Karpas-422 (cell line): Measurements from ENCODE around the gene CFLAR. TPM values are rescaled to one million over a fixed set of nuclear protein-coding genes. Genes with fewer than 3 reads are reported as not detected.

Experiments used
- DNase-seq: peaks from one replicate; pipeline ENCODE4 v3.0.0-alpha.2; 2015
- H2AFZ ChIP-seq: fragments of 200-600 bp; sonication (generic); 2 replicates; pipeline ENCODE4 v1.6.1; 2014; ENCODE audit warnings: antibody characterized with exemption, low read length, mixed read lengths
- H3K27ac ChIP-seq: fragments of 200-600 bp; sonication (generic); 2 replicates; pipeline ENCODE4 v1.5.1; 2014; ENCODE audit warnings: mild to moderate bottlenecking, low read length, moderate library complexity
- H3K27me3 ChIP-seq: fragments of 200-600 bp; sonication (generic); 2 replicates; pipeline ENCODE4 v1.6.1; 2014; ENCODE audit warnings: low read length, mixed read lengths
- H3K36me3 ChIP-seq: fragments of 200-600 bp; sonication (generic); 2 replicates; pipeline ENCODE4 v1.6.1; 2014; ENCODE audit warnings: low read length, mixed read lengths; ENCODE audit not compliant: insufficient read depth
- H3K4me1 ChIP-seq: fragments of 200-600 bp; sonication (generic); 2 replicates; pipeline ENCODE4 v1.6.1; 2014; ENCODE audit warnings: mild to moderate bottlenecking, low read length, mixed read lengths
- H3K4me2 ChIP-seq: fragments of 200-600 bp; sonication (generic); 2 replicates; pipeline ENCODE4 v1.6.1; 2014; ENCODE audit warnings: low read length, low read depth, mild to moderate bottlenecking; ENCODE audit not compliant: poor library complexity, severe bottlenecking
- H3K4me3 ChIP-seq: fragments of 200-600 bp; sonication (generic); 2 replicates; pipeline ENCODE4 v1.5.1; 2014; ENCODE audit warnings: mild to moderate bottlenecking, antibody characterized with exemption, low read length, mixed read lengths
- H3K79me2 ChIP-seq: fragments of 200-600 bp; sonication (generic); 2 replicates; pipeline ENCODE4 v1.6.1; 2014; ENCODE audit warnings: mild to moderate bottlenecking, low read length, mixed read lengths
- H3K9ac ChIP-seq: fragments of 200-600 bp; sonication (generic); 2 replicates; pipeline ENCODE4 v1.6.0; 2014; ENCODE audit warnings: low read length
- H3K9me2 ChIP-seq: fragments of 200-600 bp; sonication (generic), shearing (Covaris generic); replicated peaks from 2 replicates; pipeline ENCODE4 v1.6.0; 2014; ENCODE audit warnings: mild to moderate bottlenecking, low read length, moderate library complexity; ENCODE audit not compliant: insufficient read depth
- H3K9me3 ChIP-seq: fragments of 300-700, 200-600 bp; sonication (generic); 2 replicates; pipeline ENCODE4 v1.6.1; 2014; ENCODE audit warnings: low read length, mixed read lengths
- H4K20me1 ChIP-seq: fragments of 200-600 bp; sonication (generic); 2 replicates; pipeline ENCODE4 v1.6.1; 2014; ENCODE audit warnings: mild to moderate bottlenecking, antibody characterized with exemption, low read length, low read depth; ENCODE audit not compliant: insufficient read depth
- total RNA-seq: library from RNA; depleted of rRNA; stranded (reverse); fragments of >200 nt; shearing (Covaris generic); gene quantifications from 2 replicates; pipeline ENCODE4 v1.2.3, GENCODE V29; 2014; ENCODE audit warnings: low replicate concordance

CFLAR gene
- total RNA-seq, 1 experiment from 2014 or later, result 63.5 TPM

DNA sequence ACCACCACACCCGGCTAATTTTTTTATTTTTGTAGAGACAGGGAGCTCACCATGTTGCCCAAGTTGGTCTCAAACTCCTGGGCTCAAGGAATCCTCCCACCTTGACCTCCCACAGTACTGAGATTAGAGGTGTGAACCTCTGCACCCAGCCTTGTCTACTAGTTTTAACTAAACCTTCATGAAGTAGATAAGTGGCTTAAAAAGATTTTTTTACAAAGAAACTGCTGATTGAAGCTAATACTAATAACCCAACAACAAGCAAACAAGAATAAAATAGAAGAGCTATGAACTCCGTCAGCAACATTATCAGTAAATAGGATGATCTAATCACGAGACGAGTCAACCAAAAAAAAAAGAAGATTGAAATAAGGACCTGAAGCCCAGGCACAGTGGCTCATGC, 25.4 kb upstream of the CFLAR start:
- DNase-seq, result no peak

DNA sequence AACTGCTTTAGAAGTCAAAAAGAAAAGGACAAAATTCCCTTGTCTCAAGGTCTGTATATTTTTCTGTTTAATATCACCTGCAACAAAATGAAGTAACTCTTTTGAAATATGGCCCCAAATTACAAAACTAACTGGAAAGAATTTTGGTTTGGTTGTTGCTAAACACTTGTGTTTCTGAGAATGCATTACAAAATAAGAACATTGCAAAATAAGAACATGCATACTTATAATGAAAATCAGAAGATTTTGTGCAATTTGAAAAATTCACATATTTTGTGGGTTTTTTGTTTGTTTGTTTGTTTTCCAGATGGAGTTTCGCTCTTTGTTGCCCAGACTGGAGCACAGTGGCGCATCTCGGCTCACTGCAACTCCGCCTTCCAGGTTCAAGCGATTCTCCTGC, 22.4 kb upstream of the CFLAR start:
- H3K27ac ChIP-seq, result no peak overlapping the region
- H4K20me1 ChIP-seq, result no peaks in the 10 kb centered on the region
- no peaks in the 10 kb centered on the region for H3K79me2 ChIP-seq
- H3K36me3 ChIP-seq, result 0 out of 2 replicates have a peak, but pooled peaks cover 8% of the 10 kb centered on the region
- H3K27me3 ChIP-seq, result no peaks in the 10 kb centered on the region
- no peak overlapping the region for H3K4me2 ChIP-seq
- H3K4me3 ChIP-seq, result no peak overlapping the region
- no peak overlapping the region for H2AFZ ChIP-seq
- no peak for DNase-seq
- H3K9me2 ChIP-seq, result no peaks in the 10 kb centered on the region
- no peak overlapping the region for H3K9ac ChIP-seq
- peaks cover 6% of the 10 kb centered on the region; the same call in 1 of the 2 replicates for H3K4me1 ChIP-seq
- no peaks in the 10 kb centered on the region for H3K9me3 ChIP-seq

More for the DNA sequence above, 25.4 kb upstream of the CFLAR start:
- no peaks in the 10 kb centered on the region for H3K9me2 ChIP-seq
- H3K79me2 ChIP-seq, result no peaks in the 10 kb centered on the region
- no peak overlapping the region for H3K4me2 ChIP-seq
- no peak overlapping the region for H2AFZ ChIP-seq
- H3K4me1 ChIP-seq, result peaks cover 3% of the 10 kb centered on the region; the same call in 1 of the 2 replicates
- no peaks in the 10 kb centered on the region for H4K20me1 ChIP-seq
- H3K4me3 ChIP-seq, result no peak overlapping the region
- no peaks in the 10 kb centered on the region for H3K9me3 ChIP-seq
- H3K9ac ChIP-seq, result no peak overlapping the region
- H3K27me3 ChIP-seq, result no peaks in the 10 kb centered on the region
- no peak overlapping the region for H3K27ac ChIP-seq
- 0 out of 2 replicates have a peak, but pooled peaks cover 10% of the 10 kb centered on the region for H3K36me3 ChIP-seq

DNA sequence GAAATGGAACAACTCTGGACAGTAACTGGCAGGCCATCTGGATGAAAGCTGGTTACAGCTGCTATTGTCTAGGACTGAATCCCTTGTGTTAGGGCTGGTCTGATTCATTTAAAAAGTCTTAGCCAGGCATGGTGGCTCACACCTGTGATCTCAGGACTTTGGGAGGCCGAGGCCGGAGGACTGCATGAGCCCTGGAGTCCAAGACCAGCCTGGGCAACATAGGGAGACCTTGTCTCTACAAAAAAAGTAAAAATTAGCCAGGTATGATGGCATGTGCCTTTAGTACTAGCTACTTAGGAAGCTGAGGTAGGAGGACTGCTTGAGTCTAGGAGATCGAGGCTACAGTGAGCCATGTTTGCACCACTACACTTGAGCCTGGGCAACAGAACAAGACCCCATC, 15.5 kb upstream of the CFLAR start:
- H3K27ac ChIP-seq, result no peak overlapping the region
- no peak overlapping the region for H3K9ac ChIP-seq
- H3K9me3 ChIP-seq, result no peaks in the 10 kb centered on the region
- no peak overlapping the region for H2AFZ ChIP-seq
- no peak overlapping the region for H3K4me2 ChIP-seq
- DNase-seq, result peak; percentile 32
- no peaks in the 10 kb centered on the region for H3K36me3 ChIP-seq
- peaks cover 17% of the 10 kb centered on the region for H3K4me1 ChIP-seq
- H3K27me3 ChIP-seq, result no peaks in the 10 kb centered on the region
- no peaks in the 10 kb centered on the region for H3K9me2 ChIP-seq
- H3K4me3 ChIP-seq, result no peak overlapping the region
- H3K79me2 ChIP-seq, result no peaks in the 10 kb centered on the region
- H4K20me1 ChIP-seq, result no peaks in the 10 kb centered on the region

DNA sequence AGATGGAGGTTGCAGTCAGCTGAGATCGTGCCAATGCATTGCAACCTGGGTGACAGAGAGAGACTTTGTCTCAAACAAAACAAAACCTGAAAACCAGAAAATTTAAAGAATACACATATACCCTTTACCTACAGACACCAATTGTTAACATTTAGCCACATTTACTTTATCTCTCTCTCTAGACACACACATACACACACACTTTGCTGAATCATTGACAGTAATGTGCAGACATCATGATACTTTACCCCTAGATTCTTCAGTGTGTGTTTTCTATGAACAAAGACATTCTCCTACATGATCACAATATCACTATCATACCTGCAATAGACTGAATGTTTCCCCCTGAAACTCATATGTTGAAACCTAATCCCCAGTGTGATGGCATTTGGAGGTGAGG, 10.2 kb upstream of the CFLAR start:
- no peak overlapping the region for H3K4me3 ChIP-seq
- H3K4me2 ChIP-seq, result no peak overlapping the region
- H3K27ac ChIP-seq, result no peak overlapping the region
- no peak overlapping the region for H2AFZ ChIP-seq
- H4K20me1 ChIP-seq, result no peaks in the 10 kb centered on the region
- no peak overlapping the region for H3K9ac ChIP-seq
- H3K9me2 ChIP-seq, result no peaks in the 10 kb centered on the region
- peaks cover 15% of the 10 kb centered on the region for H3K4me1 ChIP-seq
- no peaks in the 10 kb centered on the region for H3K27me3 ChIP-seq
- DNase-seq, result no peak
- H3K9me3 ChIP-seq, result no peaks in the 10 kb centered on the region
- H3K79me2 ChIP-seq, result no peaks in the 10 kb centered on the region
- no peaks in the 10 kb centered on the region for H3K36me3 ChIP-seq

DNA sequence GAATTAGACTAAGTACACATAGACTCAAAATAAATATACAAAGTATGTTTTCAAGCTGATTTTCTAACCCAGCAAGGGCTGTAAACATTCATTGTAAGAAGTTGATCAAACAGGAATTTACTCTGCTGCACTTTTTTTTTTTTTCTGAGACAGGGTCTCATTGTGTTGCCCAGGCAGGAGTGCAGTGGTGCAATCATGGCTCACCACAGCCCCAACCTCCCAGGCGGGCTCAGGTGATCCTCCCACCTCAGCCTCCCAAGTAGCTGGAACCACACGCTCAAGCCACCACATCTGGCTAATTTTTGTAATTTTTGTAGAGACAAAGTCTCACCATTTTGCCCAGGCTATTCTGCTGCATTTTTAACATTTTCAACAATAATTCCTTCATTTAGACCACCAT, 8.3 kb upstream of the CFLAR start:
- Histone ChIP-seq H3K79me2 (no peaks in the 10 kb centered on the region), H3K27me3 (no peaks in the 10 kb centered on the region)
- no peak for DNase-seq

DNA sequence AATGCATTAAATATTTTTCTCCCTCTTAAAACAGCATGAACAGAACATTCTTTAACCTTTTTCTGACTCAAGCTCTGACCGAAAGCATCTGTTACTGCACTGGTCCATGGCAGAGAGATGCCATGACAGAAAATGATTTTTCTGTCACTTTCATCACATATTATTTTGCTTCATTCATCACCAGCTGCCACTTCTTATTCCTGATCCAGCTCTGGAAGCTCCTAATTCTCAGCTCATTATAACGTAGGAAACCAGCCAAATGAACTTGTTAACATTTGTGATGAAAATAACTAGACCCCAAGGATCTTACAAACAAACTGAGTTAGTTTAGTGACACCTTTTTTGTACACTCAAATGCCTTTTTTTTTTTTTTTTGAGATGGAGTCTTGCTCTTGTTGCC, 7.6 kb upstream of the CFLAR start:
- H3K9me3 ChIP-seq, result no peaks in the 10 kb centered on the region
- no peaks in the 10 kb centered on the region for H3K79me2 ChIP-seq
- no peak overlapping the region for H3K27ac ChIP-seq
- no peak overlapping the region for H3K4me3 ChIP-seq
- H3K27me3 ChIP-seq, result no peaks in the 10 kb centered on the region
- H3K36me3 ChIP-seq, result no peaks in the 10 kb centered on the region
- DNase-seq, result peak; percentile 22
- peaks cover 20% of the 10 kb centered on the region for H3K4me1 ChIP-seq
- H3K9me2 ChIP-seq, result no peaks in the 10 kb centered on the region
- no peak overlapping the region for H2AFZ ChIP-seq
- no peak overlapping the region for H3K9ac ChIP-seq
- H3K4me2 ChIP-seq, result no peak overlapping the region
- H4K20me1 ChIP-seq, result no peaks in the 10 kb centered on the region

More for the DNA sequence above, 8.3 kb upstream of the CFLAR start:
- Histone ChIP-seq H3K4me1 (peaks cover 20% of the 10 kb centered on the region), H3K4me2 (no peak overlapping the region), H4K20me1 (no peaks in the 10 kb centered on the region), H3K9ac (no peak overlapping the region), H3K9me2 (no peaks in the 10 kb centered on the region), H3K36me3 (no peaks in the 10 kb centered on the region), H2AFZ (no peak overlapping the region), H3K9me3 (no peaks in the 10 kb centered on the region), H3K4me3 (no peak overlapping the region), H3K27ac (no peak overlapping the region)

DNA sequence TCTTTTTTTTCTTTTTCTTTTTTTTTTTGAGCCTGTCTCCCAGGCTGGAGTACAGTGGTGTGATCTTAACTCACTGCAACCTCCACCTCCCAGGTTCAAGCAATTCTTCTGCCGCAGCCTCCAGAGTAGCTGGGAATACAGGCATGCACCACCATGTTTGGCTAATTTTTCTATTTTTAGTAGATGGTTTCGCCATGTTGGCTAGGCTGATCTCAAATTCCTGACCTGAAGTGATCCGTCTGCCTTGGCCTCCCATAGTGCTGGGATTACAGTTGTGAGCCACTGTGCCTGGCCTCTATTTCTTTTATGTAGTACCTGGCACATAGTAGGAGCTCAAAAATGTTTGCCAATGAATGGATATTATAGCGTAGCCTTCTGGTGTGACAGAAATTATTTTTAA, 6.8 kb upstream of the CFLAR start:
- no peaks in the 10 kb centered on the region for H3K9me3 ChIP-seq
- H3K36me3 ChIP-seq, result no peaks in the 10 kb centered on the region
- H3K4me2 ChIP-seq, result no peak overlapping the region
- H3K27ac ChIP-seq, result no peak overlapping the region
- peaks cover 18% of the 10 kb centered on the region for H3K4me1 ChIP-seq
- no peak overlapping the region for H3K9ac ChIP-seq
- no peaks in the 10 kb centered on the region for H3K27me3 ChIP-seq
- DNase-seq, result peak; percentile 20
- H3K79me2 ChIP-seq, result no peaks in the 10 kb centered on the region
- H2AFZ ChIP-seq, result no peak overlapping the region
- no peaks in the 10 kb centered on the region for H3K9me2 ChIP-seq
- H4K20me1 ChIP-seq, result no peaks in the 10 kb centered on the region
- H3K4me3 ChIP-seq, result no peak overlapping the region

DNA sequence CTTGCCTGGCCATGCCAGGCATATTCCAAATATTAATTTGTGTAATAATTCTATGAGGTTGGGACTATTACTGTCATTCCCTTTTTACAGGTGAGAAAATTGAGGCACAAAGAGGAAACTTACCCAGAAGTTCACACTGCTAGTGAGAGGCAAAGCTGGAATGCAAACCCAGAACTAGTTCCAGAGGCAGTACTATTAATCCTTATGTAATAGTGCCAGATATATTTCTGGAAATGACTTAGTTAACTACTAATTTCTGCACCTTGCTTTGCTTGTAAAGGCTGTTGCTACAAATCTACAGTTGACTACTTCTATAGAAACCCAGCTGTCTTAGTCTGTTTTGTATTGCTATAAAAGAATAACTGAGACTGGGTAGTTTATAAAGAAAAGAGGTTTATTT, 5.3 kb upstream of the CFLAR start:
- Histone ChIP-seq H3K27me3 (no peaks in the 10 kb centered on the region), H3K4me3 (no peak overlapping the region), H3K27ac (no peak overlapping the region), H3K9me2 (no peaks in the 10 kb centered on the region), H4K20me1 (no peaks in the 10 kb centered on the region), H3K9ac (no peak overlapping the region), H2AFZ (no peak overlapping the region), H3K79me2 (no peaks in the 10 kb centered on the region), H3K4me2 (no peak overlapping the region), H3K9me3 (no peaks in the 10 kb centered on the region), H3K4me1 (peaks cover 7% of the 10 kb centered on the region), H3K36me3 (no peaks in the 10 kb centered on the region)
- no peak for DNase-seq

DNA sequence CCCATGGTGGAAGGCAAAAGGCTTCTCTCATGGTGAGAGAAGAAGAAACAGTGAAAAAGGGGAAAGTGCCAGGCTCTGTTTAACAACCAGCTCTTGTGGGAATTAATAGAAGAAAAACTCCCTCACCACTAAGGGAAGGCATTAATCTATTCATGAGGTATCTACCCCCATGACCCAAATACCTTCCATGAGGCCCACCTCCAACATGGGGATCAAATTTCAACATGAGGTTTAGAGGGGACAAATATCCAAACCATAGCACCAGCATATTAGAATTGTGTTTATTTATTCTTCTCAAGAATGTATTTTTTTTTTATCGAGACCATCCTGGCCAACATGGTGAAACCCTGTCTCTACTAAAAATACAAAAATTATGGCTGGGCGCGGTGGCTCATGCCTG, 4.9 kb upstream of the CFLAR start:
- Histone ChIP-seq H3K4me2 (no peak overlapping the region), H4K20me1 (no peaks in the 10 kb centered on the region), H3K4me3 (no peak overlapping the region), H2AFZ (no peak overlapping the region), H3K4me1 (peaks cover 12% of the 10 kb centered on the region), H3K27me3 (no peaks in the 10 kb centered on the region), H3K9me3 (no peaks in the 10 kb centered on the region), H3K36me3 (no peaks in the 10 kb centered on the region), H3K9me2 (no peaks in the 10 kb centered on the region), H3K9ac (no peak overlapping the region), H3K79me2 (no peaks in the 10 kb centered on the region), H3K27ac (no peak overlapping the region)
- no peak for DNase-seq
